Thyroid gland (tissue), 4 donors: ENCODE data around the gene UHRF1.

Source experiments
- CTCF ChIP-seq, 6 experiments: fragments of 200-600 bp in 3 of 6; fragments of 450-650 bp in 3 of 6; sonication (generic) in 3 of 6; IDR thresholded peaks; one replicate each; pipeline ENCODE4 v1.5.1; 2016 to 2019; ENCODE audit warnings: antibody characterized with exemption in 6 of 6, mild to moderate bottlenecking in 2 of 6, inconsistent platforms in 1 of 6, moderate library complexity in 1 of 6
- POLR2A ChIP-seq, 2 donors: fragments of 450-650 bp; IDR thresholded peaks; one replicate each; pipeline ENCODE4 v1.6.1; 2017; ENCODE audit warnings: antibody characterized with exemption in 2 of 2, mild to moderate bottlenecking in 2 of 2, moderate library complexity in 1 of 2

DNA sequence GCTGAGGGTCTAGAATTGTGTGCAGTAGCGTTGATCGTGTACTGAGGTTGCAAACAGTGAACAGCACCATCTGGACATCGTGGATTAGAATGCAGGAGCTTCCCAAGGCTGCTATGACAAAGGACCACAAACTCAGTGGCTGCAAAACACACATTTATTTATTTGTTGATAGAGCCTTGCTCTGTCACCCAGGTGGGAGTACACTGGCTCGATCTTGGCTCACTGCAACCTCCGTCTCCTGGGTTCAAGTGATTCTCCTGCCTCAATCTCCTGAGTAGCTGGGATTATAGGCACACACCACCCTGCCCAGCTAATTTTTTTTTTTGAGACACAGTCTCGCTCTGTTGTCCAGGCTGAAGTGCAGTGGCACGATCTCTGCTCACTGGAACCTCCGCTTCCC is 2.3 kb upstream of the UHRF1 start:
- TF ChIP-seq CTCF (IDR thresholded peaks at IDR 0.05) (no peak), POLR2A (IDR thresholded peaks at IDR 0.05) (no peak)
